ENCODE measurements around the gene NKAIN2.
"Not testable (repeated sequence)": the region's sequence is repeated elsewhere in the genome, so short reads cannot be mapped to it uniquely, and the experiment has no call there.

The NKAIN2 gene

DNA sequence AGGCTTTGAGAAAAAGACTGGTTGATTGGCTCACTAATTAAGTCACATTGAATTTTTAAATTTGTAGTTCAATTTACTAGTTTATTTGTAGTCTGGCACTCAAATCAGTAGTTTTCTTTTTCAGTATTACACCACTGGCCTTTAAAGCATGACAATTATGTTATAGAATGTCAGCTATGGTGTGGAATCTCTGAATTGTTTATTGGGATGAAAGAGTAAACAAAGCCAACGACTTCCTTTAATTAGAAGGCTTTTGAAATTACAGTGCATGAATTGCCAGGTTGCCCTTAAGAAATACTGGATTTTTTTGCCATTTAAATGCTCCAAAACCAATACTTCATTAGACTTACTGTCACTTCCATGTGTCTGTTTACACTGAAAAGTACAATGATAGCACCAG is 731.6 kb downstream of the NKAIN2 start:
- DNase-seq = no peak

DNA sequence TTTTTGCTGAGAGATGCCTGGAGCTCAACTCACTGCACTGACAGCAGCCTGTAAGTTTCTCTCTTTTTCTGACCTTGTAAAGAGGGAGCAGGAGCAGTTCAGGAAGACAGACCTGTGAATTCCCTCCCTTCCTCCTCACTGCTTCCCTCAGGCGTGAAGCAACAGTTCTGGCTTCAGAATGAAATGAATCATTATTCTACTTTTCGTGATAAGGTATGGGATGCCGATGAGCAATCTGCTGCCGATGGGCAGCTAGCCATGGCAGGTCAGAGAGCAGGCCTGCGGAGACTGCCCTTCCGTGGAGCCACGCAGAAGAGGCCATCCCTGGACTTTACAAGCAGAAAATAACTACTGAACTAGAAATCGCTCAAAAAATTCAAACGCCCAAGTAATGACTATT is 732.1 kb downstream of the NKAIN2 start:
- no peak for DNase-seq

DNA sequence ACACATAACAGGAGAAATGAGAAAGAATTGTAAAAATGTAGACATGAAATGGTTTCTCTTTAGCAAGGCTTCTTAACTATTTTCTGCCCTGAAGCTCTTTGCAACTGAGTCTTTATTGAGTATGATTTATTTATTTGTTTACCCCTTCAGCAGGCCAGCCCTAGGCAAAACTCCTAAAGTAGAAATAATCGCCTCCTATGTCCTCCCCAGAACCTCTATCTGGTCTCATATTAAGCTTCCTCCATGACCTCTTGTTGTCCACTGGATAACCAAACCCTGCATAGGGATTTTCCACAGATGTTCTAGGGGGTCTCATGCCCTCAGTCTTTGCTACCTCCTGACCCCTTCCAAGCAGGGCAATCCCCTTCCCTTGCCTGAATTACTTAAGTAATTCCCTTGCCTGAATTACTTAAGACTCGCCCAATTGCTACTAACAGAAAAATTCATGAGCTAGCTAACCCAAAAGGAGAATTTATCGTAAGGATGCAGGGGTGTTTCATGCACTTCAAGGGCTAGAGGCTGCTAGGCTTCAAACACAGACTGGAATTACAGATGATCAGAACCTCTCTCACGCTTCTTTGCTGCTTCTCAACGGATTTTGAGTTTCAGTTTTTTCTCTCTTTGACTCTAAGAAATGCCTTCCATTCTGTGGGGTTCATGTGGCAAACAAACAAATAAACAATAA is 732.6 kb downstream of the NKAIN2 start:
- DNase-seq = no peak

DNA sequence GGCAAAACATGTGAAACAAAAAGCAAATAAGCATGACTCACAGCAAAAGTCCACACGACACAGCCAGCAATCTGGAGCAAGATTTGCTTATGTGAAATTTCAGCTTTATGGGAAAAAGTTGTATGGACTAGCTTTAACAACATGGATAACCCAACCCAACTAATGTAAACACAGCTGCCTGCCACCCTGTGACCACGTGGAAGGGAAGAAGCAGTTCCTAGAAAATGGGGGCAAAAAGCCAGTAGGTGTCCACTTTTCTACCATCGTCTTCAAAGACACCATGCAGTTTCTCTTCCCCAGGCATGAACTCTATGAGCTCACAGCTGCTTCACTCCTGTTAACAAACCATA is 733.2 kb downstream of the NKAIN2 start:
- no peak for DNase-seq

DNA sequence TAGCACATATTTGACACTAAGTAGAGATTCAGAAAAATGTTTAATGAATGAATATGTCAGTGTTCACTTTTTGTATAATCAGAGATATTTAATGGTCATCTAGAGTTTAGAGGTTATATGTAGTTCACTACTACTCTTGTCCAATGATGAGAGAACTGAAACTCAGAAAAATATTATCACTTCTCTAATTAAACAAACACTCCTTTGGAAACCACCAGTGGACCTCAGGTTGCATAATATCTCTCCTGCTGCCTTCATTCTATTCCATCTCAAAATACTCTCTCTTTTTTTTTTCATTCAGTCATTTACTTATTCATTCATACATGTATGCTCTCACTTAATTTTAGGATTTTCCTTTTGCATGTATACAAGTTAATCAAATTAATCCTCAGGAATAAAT is 735.4 kb downstream of the NKAIN2 start:
- no peak for DNase-seq

DNA sequence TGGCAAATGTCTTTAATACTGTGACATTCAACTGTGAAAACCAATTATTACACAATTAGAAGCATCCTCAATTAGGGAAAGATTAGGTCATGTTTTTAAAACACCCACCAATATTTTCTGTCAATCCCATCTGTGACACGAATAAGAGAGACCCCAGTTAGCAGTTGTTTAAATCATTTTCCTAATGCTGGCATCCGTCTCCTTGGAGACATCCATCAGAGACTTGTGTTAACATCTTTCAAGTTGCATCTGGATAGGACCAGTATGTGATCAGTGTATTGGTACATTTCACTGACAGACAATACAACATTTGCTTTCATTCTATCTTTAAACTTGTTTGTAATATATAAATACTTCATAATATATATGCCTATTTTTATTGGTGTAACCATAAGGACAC is 737.9 kb downstream of the NKAIN2 start:
- DNase-seq = no peak

DNA sequence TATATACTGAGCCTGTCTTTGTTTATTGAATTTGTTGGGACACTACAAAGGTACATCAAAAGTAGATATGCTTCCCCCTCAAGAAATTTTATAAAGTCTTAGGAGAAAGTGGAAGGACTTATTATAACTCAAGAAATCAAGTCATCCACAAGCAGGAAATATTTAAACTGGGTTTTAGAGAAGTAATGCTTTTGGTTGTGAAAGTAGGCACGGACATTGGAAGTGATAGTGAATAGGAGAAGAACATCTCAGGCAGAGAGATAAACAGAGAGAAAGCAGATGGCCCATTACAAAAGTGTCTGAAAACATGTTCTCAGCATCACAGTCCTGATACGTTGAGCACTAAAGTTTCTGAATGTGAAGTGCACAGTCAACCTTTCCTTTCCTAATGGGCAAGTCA is 742.9 kb downstream of the NKAIN2 start:
- no peak for DNase-seq

DNA sequence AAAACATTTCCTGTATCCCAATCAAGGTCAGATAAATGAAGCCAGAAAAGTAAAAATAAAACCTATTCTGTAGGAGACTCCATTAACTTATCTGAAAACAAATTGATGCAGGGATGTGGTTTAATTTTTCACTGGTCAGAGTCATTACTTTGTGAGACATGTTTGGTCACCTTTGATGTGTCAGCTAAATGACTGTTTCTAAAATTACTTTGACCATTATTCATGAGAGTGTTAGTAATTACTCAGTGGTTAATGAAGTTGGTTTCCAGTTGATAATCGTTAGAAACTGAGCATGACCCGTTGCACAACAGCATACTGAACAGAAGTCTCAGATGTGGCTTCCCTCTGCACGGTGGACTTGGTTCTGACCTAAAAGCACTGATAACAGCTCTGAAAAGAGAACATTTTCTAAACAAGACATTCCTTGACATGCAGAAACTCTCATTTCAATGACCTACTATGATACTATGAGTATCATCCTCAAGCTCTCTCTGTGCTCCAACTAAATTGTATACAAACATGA is 748.1 kb downstream of the NKAIN2 start:
- no peak for DNase-seq

DNA sequence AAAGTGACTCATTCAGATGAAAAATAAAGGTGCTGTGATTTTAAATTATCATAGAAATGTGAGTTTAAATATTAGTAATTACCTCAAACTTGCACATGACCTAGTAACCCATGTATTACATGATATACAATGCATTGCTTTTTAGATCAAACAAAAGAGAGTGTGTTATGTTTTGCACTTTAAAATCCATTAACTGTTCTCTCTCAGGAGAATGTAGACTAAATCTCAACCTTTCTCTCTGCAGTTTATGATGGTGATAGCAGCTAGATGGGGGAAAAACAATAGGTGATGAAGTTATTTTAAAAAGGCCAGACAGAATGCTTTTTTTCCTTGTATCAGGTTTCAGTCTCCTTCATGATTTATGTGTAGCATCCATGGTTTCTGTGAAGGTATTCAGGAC is 754.2 kb downstream of the NKAIN2 start:
- no peak for DNase-seq

DNA sequence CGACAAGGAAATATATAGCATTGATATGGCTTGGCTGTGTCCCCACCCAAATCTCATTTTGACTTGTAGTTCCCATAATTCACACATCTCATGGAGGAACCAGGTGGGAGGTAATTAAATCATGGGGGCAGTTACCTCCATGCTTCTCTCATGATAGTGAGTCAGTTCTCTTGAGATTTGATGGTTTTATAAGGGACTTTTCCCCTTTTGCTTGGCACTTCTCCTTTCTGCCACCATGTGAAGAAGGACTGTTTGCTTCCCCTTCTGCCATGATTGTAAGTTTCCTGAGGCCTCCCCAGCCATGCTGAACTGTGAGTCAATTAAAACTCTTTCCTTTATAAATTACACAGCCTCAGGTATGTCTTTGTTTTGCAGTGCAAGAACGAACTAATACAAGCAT is 756.4 kb downstream of the NKAIN2 start:
- DNase-seq = not testable (repeated sequence)

DNA sequence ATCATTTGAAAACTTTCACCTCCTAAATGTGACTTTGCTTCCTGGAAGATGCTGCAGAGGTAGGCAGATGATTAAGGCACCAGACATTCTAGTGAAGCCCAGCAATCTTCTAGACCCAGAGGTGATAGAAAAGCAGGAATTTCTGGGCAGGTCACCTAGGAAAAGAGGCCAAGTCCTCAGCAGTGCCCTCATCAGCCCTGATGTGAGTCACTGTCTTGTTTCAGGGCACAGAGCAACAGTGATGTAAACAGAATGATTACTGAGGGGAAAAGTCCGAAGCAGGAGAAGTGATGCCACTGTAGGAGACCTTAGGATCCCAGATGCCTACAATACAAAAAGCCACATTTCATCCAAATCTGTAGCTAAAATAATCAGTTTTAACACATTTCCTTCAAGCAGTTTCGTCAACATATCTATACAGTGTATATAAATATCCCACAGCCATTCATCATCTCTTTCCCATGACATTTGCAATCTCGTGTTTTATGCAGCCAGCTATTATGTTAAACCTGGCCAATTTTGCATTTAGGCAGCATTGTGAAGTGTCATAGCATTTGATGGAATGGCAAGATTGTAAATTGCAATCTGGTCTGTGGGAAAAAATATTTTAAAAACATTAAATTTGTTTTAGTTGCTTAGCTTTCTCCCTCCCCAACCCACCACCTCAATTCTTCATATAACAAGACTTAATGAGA is 757.4 kb downstream of the NKAIN2 start:
- no peak for DNase-seq

DNA sequence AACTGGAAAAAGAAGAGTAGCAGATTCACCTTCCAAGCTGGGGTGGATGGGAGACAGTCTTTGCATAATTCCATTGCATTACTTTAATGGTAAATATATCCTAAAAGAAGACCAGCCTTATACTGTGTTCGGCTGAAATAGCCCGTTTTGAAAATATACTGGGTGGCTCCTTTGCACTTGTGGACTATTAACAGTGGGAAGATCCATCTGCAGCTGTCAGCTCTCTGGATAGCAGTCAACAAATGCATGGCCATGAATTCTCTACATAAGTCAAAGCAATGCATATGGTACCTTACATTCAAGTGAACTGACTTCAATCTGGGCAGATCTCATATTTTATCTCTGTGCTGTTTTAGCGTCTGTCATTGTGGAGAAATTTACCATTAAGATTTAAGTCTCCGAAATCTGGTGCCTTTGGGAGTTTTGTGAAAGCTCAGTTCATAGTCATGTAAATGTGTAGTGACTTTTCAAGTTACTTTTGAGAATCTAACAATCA is 758.0 kb downstream of the NKAIN2 start:
- DNase-seq = no peak

DNA sequence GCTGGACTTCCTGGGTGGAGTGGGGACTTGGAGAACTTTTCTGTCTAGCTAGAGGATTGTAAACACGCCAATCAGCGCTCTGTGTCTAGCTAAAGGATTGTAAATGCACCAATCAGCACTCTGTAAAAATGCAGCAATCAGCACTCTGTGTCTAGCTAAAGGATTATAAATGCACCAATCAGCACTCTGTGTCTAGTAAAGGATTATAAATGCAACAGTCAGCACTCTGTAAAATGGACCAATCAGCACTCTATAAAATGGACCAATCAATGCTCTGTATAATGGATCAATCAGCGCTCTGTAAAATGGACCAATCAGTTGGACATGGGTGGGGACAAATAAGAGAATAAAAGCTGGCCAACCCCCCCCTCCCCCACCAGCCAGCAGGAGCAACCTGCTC is 760.5 kb downstream of the NKAIN2 start:
- not testable (repeated sequence) for DNase-seq

DNA sequence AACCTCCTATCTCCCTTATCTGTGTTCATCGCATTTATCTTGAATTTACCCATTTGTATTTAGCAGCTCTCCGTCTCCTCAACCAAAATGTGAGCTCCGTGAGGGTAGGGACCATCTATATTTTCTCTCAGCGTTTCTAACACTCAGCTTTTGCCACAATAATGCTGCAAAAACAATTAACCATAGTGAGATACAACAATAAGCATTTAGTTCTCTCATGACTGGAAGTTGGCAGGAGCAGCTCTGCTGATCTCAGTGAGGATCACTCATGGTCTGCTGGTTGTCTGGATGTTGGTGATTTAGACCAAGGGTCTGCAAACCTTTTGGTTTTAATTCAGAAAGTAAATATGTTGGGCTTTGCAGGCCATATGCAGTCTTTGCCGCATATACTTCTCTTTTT is 763.7 kb downstream of the NKAIN2 start:
- DNase-seq = no peak

DNA sequence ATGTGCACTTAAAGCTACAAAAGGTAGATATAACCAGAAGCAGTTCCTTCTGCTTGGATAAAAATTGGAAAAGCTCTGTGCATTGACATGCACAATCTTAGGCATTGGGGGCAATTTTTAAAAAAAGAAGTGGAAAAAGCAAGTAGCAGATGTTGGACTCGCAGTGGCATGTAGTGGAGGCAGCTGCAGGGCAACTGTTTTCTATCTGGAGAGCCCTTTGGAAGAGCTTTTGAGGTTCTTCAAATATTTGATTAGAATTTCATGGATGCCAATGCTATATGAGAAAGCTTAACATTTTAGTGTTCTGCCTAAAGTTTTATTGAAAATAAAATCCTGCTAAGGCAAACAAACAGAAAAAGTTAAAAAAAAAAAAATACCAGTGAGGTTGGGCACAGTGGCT is 770.3 kb downstream of the NKAIN2 start:
- no peak for DNase-seq

DNA sequence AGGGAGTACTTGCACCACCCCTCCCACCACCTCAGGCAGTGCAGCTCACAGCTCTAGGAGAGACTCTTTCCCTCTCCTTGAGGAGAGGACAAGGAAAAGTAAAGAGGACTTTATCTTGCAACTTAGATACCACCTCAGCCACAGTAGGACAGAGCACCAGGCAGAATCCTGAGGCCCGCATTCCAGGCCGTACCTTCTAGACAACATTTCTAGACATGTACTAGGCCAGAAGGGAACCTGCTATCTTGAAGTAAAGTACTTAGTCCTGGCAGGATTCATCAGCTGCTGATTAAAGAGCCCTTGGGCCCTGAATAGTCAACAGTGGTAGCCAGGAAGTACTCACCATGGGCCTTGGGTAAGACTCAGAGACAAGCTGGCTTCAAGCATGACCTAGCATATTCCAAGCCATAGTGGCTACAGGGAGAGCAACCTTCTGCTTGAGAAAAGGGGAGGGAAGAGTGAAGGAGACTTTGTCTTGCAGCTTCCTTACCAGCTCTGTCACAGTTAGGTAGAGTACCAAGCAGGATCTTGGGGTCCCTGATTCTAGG is 774.1 kb downstream of the NKAIN2 start:
- DNase-seq = no peak

DNA sequence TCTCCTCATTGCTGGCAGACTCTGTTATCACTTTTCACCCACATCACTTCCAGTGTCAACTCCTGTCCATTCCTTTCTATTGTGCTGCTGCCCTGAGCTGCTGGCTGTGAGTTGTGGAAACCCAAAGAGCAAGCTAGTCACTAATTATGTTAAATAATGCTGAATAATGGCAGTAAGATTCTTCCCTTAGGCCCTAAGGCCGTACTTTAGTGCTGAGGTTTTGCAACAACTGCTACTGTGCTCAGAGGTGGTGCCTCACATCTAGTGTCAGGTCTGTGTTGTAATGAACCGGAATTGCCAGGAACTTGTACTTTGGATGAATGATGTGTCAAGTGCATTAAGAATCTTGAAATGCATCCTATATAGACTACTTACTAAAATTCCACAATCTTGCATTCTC is 786.3 kb downstream of the NKAIN2 start:
- DNase-seq = no peak

DNA sequence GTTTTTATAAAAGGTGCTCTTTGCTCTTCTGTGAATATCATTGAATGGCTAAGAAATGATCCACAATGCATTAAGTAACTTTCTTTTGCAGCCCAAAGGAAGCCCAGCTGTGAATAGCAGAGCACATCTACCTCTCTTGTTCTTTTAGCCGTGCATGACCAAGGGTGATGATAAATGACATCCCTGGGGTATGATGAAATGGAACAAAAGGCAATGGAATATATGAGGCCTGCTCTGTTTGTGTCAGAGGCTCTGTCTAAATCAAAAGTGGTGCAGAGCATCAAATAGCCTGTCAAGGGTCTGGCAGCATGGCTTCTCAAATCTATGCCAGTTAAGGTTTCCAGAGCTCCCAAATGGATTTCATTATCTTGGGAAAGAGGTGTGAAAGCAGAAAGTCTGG is 796.0 kb downstream of the NKAIN2 start:
- no peak for DNase-seq

DNA sequence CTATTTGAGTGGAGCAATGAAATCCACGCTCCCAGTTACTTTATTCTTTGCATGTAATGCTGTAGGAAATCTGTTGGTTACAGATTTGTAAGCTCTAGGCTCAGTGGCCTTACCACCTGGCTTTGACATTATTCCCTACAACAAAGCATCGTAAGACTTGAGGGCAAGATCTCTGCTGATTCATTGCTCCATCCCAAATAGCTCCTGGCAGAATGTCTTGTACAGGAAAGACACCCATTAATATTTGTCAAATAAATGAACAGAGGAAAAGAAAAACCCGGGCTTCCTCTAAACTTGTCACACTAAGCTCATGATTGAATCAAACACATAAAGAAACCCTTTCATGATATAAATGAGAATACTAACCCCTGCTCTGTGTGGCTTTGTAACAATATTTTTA is 801.1 kb downstream of the NKAIN2 start:
- no peak for DNase-seq

DNA sequence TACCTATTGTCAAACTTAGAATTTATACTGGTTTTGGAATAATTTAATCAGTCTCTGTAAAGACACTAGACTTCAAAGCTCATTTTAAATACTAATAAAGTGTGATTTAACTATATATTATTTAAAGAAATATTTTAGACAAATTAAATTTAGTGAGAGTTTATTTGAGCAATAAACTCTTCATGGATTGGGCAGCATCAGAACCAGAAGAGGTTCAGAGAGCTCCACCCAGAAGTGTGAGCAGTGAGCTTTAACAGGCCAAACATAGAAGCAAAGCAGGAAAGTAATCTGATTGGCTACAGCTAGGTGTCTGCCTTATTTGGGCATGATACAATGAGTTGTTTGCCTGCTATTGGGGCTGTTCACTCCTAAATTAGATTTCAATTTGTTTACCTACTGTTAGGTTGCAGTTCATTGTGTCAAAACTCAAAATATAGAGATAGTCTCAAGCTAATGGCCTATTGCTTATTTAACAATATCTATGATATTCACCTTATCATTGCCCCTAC is 803.5 kb downstream of the NKAIN2 start:
- DNase-seq = no peak

DNA sequence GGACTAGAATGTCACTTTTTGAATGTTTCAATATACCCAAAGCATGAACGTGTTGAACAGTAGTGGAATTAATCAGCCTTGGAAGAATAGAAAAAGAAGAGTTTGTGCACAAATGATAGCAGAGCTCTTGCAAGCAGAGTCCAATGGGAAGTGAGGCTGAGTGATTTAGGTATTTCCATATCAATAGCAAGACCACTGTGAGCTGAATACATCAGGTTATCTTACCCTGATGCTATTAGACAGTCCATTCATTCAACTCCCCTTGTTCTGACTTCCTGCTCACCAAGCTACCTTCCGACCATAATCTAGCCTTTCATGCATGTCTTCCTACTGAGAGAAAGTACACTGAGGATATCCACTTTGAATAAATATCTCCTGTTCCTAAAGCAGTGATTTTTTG is 809.4 kb downstream of the NKAIN2 start:
- no peak for DNase-seq

DNA sequence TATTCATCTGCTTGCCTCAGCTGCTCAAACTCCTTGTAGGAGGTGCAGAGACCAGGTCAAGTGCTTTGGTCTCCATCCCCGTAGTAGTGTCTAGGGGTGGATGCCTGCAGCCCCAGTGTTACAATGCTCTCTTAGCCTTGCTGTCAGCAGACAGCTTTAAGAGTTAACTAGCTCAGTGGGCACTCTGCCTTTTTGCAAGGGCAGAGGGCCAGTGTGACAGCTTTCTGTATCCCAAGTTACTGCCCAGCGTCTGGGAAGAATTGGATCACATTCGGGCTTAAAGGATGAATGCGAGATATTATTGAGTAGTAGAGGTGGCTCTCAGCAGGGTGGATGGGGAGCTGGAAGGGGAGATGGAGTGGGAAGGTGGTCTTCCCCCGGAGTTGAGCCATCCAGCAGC is 818.7 kb downstream of the NKAIN2 start:
- DNase-seq = no peak

DNA sequence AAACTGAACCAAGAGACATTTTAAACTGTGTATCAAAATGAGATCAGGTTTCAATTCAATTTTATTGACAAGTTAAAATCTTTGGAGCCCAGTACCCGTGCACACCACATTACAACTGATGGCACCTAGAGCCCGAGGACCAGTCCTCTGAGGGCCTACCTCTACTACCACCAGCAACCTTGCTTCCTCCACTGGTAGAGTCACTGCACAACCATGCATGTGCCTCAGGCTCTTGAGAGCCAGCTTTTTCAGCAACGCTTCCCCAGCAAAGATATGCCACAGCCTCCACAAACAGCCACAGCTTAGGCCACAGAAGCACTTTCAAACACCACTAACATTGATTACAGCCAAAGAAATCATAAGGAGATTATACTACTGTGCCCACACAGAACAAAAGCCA is 830.0 kb downstream of the NKAIN2 start:
- DNase-seq = no peak

DNA sequence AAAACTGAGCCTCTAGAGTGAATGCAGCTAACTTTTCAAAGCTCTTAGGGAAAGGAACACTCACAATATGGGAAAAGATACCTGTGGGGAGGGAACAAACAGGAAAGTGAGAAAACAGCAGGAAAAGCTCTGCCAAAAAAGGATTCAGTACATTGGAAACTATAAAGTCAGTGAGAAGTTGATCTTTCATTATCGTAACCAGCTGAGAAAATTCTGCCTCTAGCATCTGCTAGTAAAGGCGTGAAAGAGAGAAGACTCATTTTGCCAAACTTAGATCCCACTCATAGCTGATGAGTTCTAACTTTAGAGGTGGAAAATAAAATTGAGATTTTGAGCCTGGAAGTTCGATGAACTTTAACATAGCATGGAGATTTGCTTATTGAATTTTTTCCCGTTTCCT is 836.8 kb downstream of the NKAIN2 start:
- DNase-seq = no peak

All from NCI-H82 (cell line).